ENCODE measurements around the gene PRORP. TPM values are rescaled to one million over a fixed set of nuclear protein-coding genes. Genes with fewer than 3 reads are reported as not detected.

The PRORP gene
- polyA plus RNA-seq, 1 experiment: 33.4 TPM

GRCh38 chr14:35158951-35159653 is 36.8 kb downstream of the PRORP start:
- TF ChIP-seq, protein P1, sequence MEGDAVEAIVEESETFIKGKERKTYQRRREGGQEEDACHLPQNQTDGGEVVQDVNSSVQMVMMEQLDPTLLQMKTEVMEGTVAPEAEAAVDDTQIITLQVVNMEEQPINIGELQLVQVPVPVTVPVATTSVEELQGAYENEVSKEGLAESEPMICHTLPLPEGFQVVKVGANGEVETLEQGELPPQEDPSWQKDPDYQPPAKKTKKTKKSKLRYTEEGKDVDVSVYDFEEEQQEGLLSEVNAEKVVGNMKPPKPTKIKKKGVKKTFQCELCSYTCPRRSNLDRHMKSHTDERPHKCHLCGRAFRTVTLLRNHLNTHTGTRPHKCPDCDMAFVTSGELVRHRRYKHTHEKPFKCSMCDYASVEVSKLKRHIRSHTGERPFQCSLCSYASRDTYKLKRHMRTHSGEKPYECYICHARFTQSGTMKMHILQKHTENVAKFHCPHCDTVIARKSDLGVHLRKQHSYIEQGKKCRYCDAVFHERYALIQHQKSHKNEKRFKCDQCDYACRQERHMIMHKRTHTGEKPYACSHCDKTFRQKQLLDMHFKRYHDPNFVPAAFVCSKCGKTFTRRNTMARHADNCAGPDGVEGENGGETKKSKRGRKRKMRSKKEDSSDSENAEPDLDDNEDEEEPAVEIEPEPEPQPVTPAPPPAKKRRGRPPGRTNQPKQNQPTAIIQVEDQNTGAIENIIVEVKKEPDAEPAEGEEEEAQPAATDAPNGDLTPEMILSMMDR (IDR thresholded peaks at IDR 0.05; ENCODE audit: insufficient read depth, low read depth, low read length): no peak
- Histone ChIP-seq H3K4me3 (ENCODE audit: low read depth, low read length) (no peak overlapping the region), H3K36me3 (ENCODE audit: control insufficient read depth, insufficient read depth, low read length) (no peaks in the 10 kb centered on the region), H3K27me3 (ENCODE audit: control insufficient read depth, insufficient read depth, low read length) (no peaks in the 10 kb centered on the region)
- ChIA-PET CTCF (no interaction called here), POLR2A (no interaction called here)
- no peak for DNase-seq (ENCODE audit: low read depth)

DNA sequence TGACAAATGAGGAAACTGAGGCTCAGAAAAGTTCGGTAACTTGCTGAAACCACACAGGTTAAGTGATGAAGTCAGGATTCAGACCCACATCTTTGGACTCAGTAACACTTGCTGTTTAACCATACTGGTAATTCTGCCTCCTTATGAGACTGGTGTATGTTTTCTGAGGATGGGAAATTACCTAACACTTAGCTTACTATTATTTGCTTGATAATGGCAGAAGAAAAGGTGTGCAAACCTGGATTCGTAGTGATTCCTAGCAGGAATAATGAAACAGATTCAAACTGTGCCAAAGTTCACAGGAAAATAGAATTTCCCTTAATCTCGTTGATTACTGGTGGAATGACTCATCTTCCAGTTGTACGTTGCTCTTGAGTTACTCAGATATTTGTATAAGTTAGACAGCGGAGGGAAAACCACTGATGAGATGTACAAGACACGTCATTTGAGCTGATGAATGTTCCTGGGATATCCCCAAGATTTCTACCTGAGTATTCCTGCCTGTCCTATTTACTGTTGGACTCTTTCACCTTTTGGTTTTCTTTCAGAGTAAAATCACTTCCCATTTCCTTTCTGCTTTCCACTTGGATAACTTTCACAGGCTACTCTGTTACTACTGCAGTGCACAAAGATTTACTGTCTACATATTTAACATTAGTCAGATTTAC is 37.5 kb downstream of the PRORP start:
- CTCF ChIA-PET: interaction anchor here (1.8 kb wide), 1 partner anchor 14 kb away, joined by 4 read pairs; no protein-coding TSS in a partner anchor

GRCh38 chr14:35161231-35161630 is 38.9 kb downstream of the PRORP start:
- no peak for DNase-seq (ENCODE audit: low read depth)
- ChIA-PET CTCF (interaction anchor here (0.6 to 1.8 kb wide), 2 partner anchors 7 to 12 kb away, joined by 3 to 4 read pairs; no protein-coding TSS in a partner anchor), POLR2A (interaction anchor here (0.5 kb wide), 1 partner anchor 29 kb away, joined by 4 read pairs; no protein-coding TSS in a partner anchor)
- H3K27me3 ChIP-seq (ENCODE audit: control insufficient read depth, insufficient read depth, low read length): no peaks in the 10 kb centered on the region
- H3K4me3 ChIP-seq (ENCODE audit: low read depth, low read length): no peak overlapping the region
- H3K36me3 ChIP-seq (ENCODE audit: control insufficient read depth, insufficient read depth, low read length): no peaks in the 10 kb centered on the region
- TF ChIP-seq, protein P1 (IDR thresholded peaks at IDR 0.05; ENCODE audit: insufficient read depth, low read depth, low read length): no peak

More for the DNA sequence above, 37.5 kb downstream of the PRORP start:
- no peaks in the 10 kb centered on the region for H3K27me3 ChIP-seq (ENCODE audit: control insufficient read depth, insufficient read depth, low read length)
- DNase-seq (ENCODE audit: low read depth): peak; percentile 46
- H3K4me3 ChIP-seq (ENCODE audit: low read depth, low read length): no peak overlapping the region
- H3K36me3 ChIP-seq (ENCODE audit: control insufficient read depth, insufficient read depth, low read length): no peaks in the 10 kb centered on the region
- POLR2A ChIA-PET: no interaction called here
- TF ChIP-seq, protein P1 (IDR thresholded peaks at IDR 0.05; ENCODE audit: insufficient read depth, low read depth, low read length): no peak

- CTCF ChIA-PET: no interaction called here
- DNase-seq (ENCODE audit: low read depth): no peak
- POLR2A ChIA-PET: no interaction called here
- TF ChIP-seq, protein P1 (IDR thresholded peaks at IDR 0.05; ENCODE audit: insufficient read depth, low read depth, low read length): no peak
- H3K4me3 ChIP-seq (ENCODE audit: low read depth, low read length): no peak overlapping the region
- no peaks in the 10 kb centered on the region for H3K36me3 ChIP-seq (ENCODE audit: control insufficient read depth, insufficient read depth, low read length)
- no peaks in the 10 kb centered on the region for H3K27me3 ChIP-seq (ENCODE audit: control insufficient read depth, insufficient read depth, low read length)
These were observed 41.0 kb downstream of the PRORP start for GRCh38 chr14:35163384-35163783.

DNA sequence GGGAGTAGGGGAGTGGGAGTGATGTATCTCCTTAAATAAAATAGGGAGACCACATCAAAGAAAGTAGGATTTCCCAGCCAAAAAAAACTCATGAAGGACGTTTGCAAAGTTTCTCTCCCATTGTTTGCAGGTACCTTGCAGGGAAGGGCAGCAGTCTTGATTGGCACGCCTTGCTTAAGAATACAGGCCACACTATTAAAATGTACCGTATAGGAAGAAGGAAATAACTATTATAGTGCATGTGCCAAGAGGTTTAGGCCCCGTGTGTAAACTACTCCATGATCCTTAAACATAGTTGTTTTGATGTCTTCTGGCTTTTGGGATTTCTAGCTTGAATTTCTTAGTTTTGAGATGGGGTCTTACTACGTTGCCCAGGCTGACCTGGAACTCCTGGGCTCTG is 42.5 kb downstream of the PRORP start:
- ChIA-PET POLR2A (no interaction called here), CTCF (no interaction called here)
- Histone ChIP-seq H3K36me3 (ENCODE audit: control insufficient read depth, insufficient read depth, low read length) (no peaks in the 10 kb centered on the region), H3K27me3 (ENCODE audit: control insufficient read depth, insufficient read depth, low read length) (no peaks in the 10 kb centered on the region), H3K4me3 (ENCODE audit: low read depth, low read length) (no peak overlapping the region)
- TF ChIP-seq, protein P1 (IDR thresholded peaks at IDR 0.05; ENCODE audit: insufficient read depth, low read depth, low read length): no peak
- no peak for DNase-seq (ENCODE audit: low read depth)

Data from BJ (cell line).